ENCODE measurements around the gene CD27.

- no peak for TF ChIP-seq CTCF (IDR thresholded peaks at IDR 0.05)
- TF ChIP-seq POLR2A (IDR thresholded peaks at IDR 0.05), result no peak
Observed at GRCh38 chr12:6468283-6468575, 23.5 kb downstream of the CD27 start.

Data from stomach (tissue), 4 donors.